GM21367 (cell line): ENCODE results near the gene NRXN3.
"Not testable (repeated sequence)": the region's sequence is repeated elsewhere in the genome, so short reads cannot be mapped to it uniquely, and the experiment has no call there.

Source experiments
- ATAC-seq: cut with Tn5 transposase; IDR thresholded peaks from one replicate; pipeline ENCODE4 v1.9.1; 2021; ENCODE audit not compliant: unreplicated experiment

Gene NRXN3

GRCh38 chr14:79730196-79730595 is 1560.0 kb downstream of the NRXN3 start:
- no peak for ATAC-seq

GRCh38 chr14:79730953-79731352 is 1560.8 kb downstream of the NRXN3 start:
- no peak for ATAC-seq

GRCh38 chr14:79732911-79733655 is 1562.9 kb downstream of the NRXN3 start:
- ATAC-seq = no peak

GRCh38 chr14:79734151-79734550 is 1564.0 kb downstream of the NRXN3 start:
- ATAC-seq = no peak

- ATAC-seq = no peak
Measured at GRCh38 chr14:79734656-79735055, 1564.5 kb downstream of the NRXN3 start.

- no peak for ATAC-seq
Measured at GRCh38 chr14:79735121-79735520, 1564.9 kb downstream of the NRXN3 start.

GRCh38 chr14:79740066-79740601 is 1570.0 kb downstream of the NRXN3 start:
- no peak for ATAC-seq

- no peak for ATAC-seq
Measured at GRCh38 chr14:79742142-79742541, 1572.0 kb downstream of the NRXN3 start.

GRCh38 chr14:79745046-79745445 is 1574.9 kb downstream of the NRXN3 start:
- ATAC-seq = no peak

- no peak for ATAC-seq
Measured at GRCh38 chr14:79749065-79749464, 1578.9 kb downstream of the NRXN3 start.

- no peak for ATAC-seq
Measured at GRCh38 chr14:79758985-79759384, 1588.8 kb downstream of the NRXN3 start.

- ATAC-seq = no peak
Measured at GRCh38 chr14:79764323-79764722, 1594.2 kb downstream of the NRXN3 start.

GRCh38 chr14:79766511-79766910 is 1596.3 kb downstream of the NRXN3 start:
- no peak for ATAC-seq

- no peak for ATAC-seq
Measured at GRCh38 chr14:79767251-79767650, 1597.1 kb downstream of the NRXN3 start.

GRCh38 chr14:79767721-79768120 is 1597.5 kb downstream of the NRXN3 start:
- not testable (repeated sequence) for ATAC-seq

- ATAC-seq = no peak
Measured at GRCh38 chr14:79781882-79782281, 1611.7 kb downstream of the NRXN3 start.

- ATAC-seq = no peak
Measured at GRCh38 chr14:79783041-79783440, 1612.9 kb downstream of the NRXN3 start.

- no peak for ATAC-seq
Measured at GRCh38 chr14:79786522-79786921, 1616.3 kb downstream of the NRXN3 start.

- no peak for ATAC-seq
Measured at GRCh38 chr14:79788346-79788745, 1618.2 kb downstream of the NRXN3 start.

GRCh38 chr14:79791055-79791732 is 1621.0 kb downstream of the NRXN3 start:
- no peak for ATAC-seq

GRCh38 chr14:79802093-79802492 is 1631.9 kb downstream of the NRXN3 start:
- ATAC-seq = no peak

GRCh38 chr14:79805636-79806035 is 1635.5 kb downstream of the NRXN3 start:
- ATAC-seq = no peak
